ENCODE data around the gene KIF20B. TPM values are rescaled to one million over a fixed set of nuclear protein-coding genes. Genes with fewer than 3 reads are reported as not detected.

Gene KIF20B
- total and polyA plus RNA-seq, 2 of the 13 experiments (the other 11 are each of a cell fraction or from before 2014, with no cell fraction given) = 3.5 to 38.6 TPM

- peak; percentile 90 for TF ChIP-seq ZBTB43 (CRISPR knock-in tag; conservative IDR thresholded peaks at IDR 0.05)
- no peak for TF ChIP-seq GTF2F1 (IDR thresholded peaks at IDR 0.05; ENCODE audit: low read length)
- TF ChIP-seq MNT (IDR thresholded peaks at IDR 0.05) = no peak
- TF ChIP-seq TBL1XR1 (IDR thresholded peaks at IDR 0.05; ENCODE audit: borderline replicate concordance, low read length, partially characterized antibody) = no peak
- TF ChIP-seq ARNTL (CRISPR knock-in tag; IDR thresholded peaks at IDR 0.05) = no peak
- no peak for TF ChIP-seq CCDC6 (CRISPR knock-in tag; IDR thresholded peaks at IDR 0.05)
- peak; percentile 61; the same call in 1 of the 2 replicates for TF ChIP-seq ZNF7 (CRISPR knock-in tag; IDR thresholded peaks at IDR 0.05)
- no peak for TF ChIP-seq ZNF607 (CRISPR knock-in tag; IDR thresholded peaks at IDR 0.05; ENCODE audit: borderline replicate concordance)
- TF ChIP-seq ISL2 (CRISPR knock-in tag; IDR thresholded peaks at IDR 0.05) = peak; percentile 95
- no peak for TF ChIP-seq ZNF510 (CRISPR knock-in tag; IDR thresholded peaks at IDR 0.05; ENCODE audit: low read depth)
- no peak for TF ChIP-seq SSRP1 (CRISPR knock-in tag; IDR thresholded peaks at IDR 0.05)
- no peak for TF ChIP-seq ZNF773 (CRISPR knock-in tag; IDR thresholded peaks at IDR 0.05; ENCODE audit: borderline replicate concordance)
- no peak for TF ChIP-seq ZNF781 (CRISPR knock-in tag; IDR thresholded peaks at IDR 0.05; ENCODE audit: borderline replicate concordance, not compliant biosample characterization)
- TF ChIP-seq ZNF101 (CRISPR knock-in tag; IDR thresholded peaks at IDR 0.05; ENCODE audit: borderline replicate concordance, low read depth) = no peak
- TF ChIP-seq FOSL2 (CRISPR knock-in tag; IDR thresholded peaks at IDR 0.05) = 0 out of 2 replicates have a peak, but pooled peaks have one; percentile 11
- no peak for TF ChIP-seq HOXA5 (CRISPR knock-in tag; IDR thresholded peaks at IDR 0.05)
- no peak for TF ChIP-seq ZNF138 (CRISPR knock-in tag; IDR thresholded peaks at IDR 0.05; ENCODE audit: low read depth)
- TF ChIP-seq PBX3 (CRISPR knock-in tag; IDR thresholded peaks at IDR 0.05; ENCODE audit: borderline replicate concordance) = no peak
- TF ChIP-seq KIAA2018 (CRISPR knock-in tag; IDR thresholded peaks at IDR 0.05; ENCODE audit: borderline replicate concordance) = no peak
- TF ChIP-seq ZSCAN9 (CRISPR knock-in tag; IDR thresholded peaks at IDR 0.05; ENCODE audit: borderline replicate concordance) = no peak
Measured at GRCh38 chr10:89814278-89814677, 112.9 kb downstream of the KIF20B start (continued).
